Pancreas (tissue), 10 donors: ENCODE measurements around the gene MAGI1. TPM values are rescaled to one million over a fixed set of nuclear protein-coding genes. Genes with fewer than 3 reads are reported as not detected.

Experiments used
- ATAC-seq, 4 donors: fragments of 200-7000 bp; cut with Tn5 transposase; one replicate each; pipeline versions ENCODE4 v1.8.0 to v1.9.1; 2020; ENCODE audit warnings: mild to moderate bottlenecking in 4 of 4, moderate library complexity in 4 of 4
- DNase-seq, 6 donors: peaks; one replicate each; pipeline ENCODE4 v3.0.0-alpha.2; 2020
- FAIRE-seq: peaks from 2 replicates; lab custom pipeline; 2012; peaks lifted over from hg19 to GRCh38; lab: Jason Lieb, UNC
- H3K27ac ChIP-seq, 4 donors: fragments of 200-600 bp; sonication (generic); 1 replicate in 3 of 4; 2 replicates in 1 of 4; pipeline versions ENCODE4 v1.5.0 to v1.8.0; 2020
- H3K27me3 ChIP-seq, 4 donors: fragments of 200-600 bp; one replicate each; pipeline ENCODE4 v1.8.0; 2021
- H3K36me3 ChIP-seq, 3 donors: fragments of 200-600 bp; sonication (generic) in 1 of 3; one replicate each; pipeline versions ENCODE4 v1.5.0 to v1.8.0; 2020 to 2021
- H3K4me1 ChIP-seq, 3 donors: fragments of 200-600 bp; one replicate each; pipeline ENCODE4 v1.8.0; 2021
- H3K4me3 ChIP-seq, 4 donors: fragments of 200-600 bp; sonication (generic) in 2 of 4; one replicate each; pipeline versions ENCODE4 v1.5.0 to v1.8.0; 2020 to 2021
- H3K9me3 ChIP-seq, 4 donors: fragments of 200-600 bp; one replicate each; pipeline ENCODE4 v1.8.0; 2021
- WGBS, 2 donors: extraction: QIAGEN DNeasy Blood & Tissue Kit; methylation state at CpG; one replicate each; pipeline ENCODE4 v1.1.7; 2013; 5-methylcytosine and 5-hydroxymethylcytosine counted together
- intact Hi-C, 3 donors: fragments of 100-400 bp; cut with DNase I; formaldehyde crosslinking; loops; one replicate each; pipeline versions ENCODE4 v1.11.1 to v1.14.2; 2022
- polyA plus RNA-seq, 2 donors: library from polyadenylated mRNA; stranded (reverse); fragments of 200-250 nt; gene quantifications; one replicate each; pipeline ENCODE4 v1.2.3, GENCODE V29; 2013
- total RNA-seq, 6 donors: library from RNA; stranded (reverse); fragmentation: NEBNext Ultra II Directional in 4 of 6; extraction: Animal tissue kit (Norgen Biotek cat#: 25700) in 4 of 6; gene quantifications; one replicate each; pipeline versions ENCODE4 v1.2.1 to v1.2.4, GENCODE V29; 2021 to 2023
- TF ChIP-seq, protein P1 (sequence below), 4 donors: fragments of 200-600 bp; sonication (generic) in 3 of 4; IDR thresholded peaks; one replicate each; pipeline versions ENCODE4 v1.5.0 to v1.8.0; 2021; ENCODE audit warnings: antibody characterized with exemption in 4 of 4
- donor health status: healthy with polysubstance abuse.
- donor health status: DM: no; HTN: no; CAD: no; lungs with moderate emphysema.
- donor health status: DM: no; HTN: no; CAD: no.
- donor health status: control.
- donor health status: control.
- donor health status: Bipolar disorder and iron deficiency.
- donor health status: DM: yes; HTN: yes; CAD: no.
- donor health status: DM: no; HTN: no; CAD: no.
- donor health status: DM: no; HTN: no; CAD: no.
- donor health status: DM: yes; HTN: yes; CAD: no.

The MAGI1 gene
- total and polyA plus RNA-seq, 8 donors, result 19.7 to 45.1 (median 28.0) TPM

DNA sequence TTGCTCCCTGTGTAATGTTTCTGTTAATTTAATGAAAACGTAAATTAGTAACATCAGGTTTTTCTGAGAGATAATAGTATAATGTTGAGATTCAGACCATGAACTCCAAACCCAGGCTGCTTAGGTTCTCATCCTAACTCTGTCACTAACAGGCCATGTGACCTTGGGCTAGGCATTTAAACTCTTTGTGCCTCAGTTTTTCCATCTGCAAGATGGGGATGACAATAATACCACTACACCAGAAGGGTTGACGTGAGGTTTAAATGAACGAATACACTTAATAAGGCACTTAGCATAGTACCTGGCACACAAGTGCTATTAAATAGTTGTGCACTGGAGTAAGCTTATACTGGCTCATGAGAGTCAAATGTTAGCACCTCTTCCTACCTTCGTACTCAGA, 370.8 kb downstream of the MAGI1 start:
- H3K36me3 ChIP-seq, result no peaks in the 10 kb centered on the region
- ATAC-seq, result no peak
- no peak overlapping the region for H3K4me3 ChIP-seq
- no peaks in the 10 kb centered on the region for H3K4me1 ChIP-seq
- WGBS, 2 donors, result 93 to 95% methylated on average over 4 of the region's 4 CpGs
- intact Hi-C loops, result no loop called here
- no peaks in the 10 kb centered on the region for H3K9me3 ChIP-seq
- no peaks in the 10 kb centered on the region for H3K27me3 ChIP-seq
- DNase-seq, result no peak
- no peak for FAIRE-seq
- H3K27ac ChIP-seq, result no peak overlapping the region
- TF ChIP-seq, protein P1, sequence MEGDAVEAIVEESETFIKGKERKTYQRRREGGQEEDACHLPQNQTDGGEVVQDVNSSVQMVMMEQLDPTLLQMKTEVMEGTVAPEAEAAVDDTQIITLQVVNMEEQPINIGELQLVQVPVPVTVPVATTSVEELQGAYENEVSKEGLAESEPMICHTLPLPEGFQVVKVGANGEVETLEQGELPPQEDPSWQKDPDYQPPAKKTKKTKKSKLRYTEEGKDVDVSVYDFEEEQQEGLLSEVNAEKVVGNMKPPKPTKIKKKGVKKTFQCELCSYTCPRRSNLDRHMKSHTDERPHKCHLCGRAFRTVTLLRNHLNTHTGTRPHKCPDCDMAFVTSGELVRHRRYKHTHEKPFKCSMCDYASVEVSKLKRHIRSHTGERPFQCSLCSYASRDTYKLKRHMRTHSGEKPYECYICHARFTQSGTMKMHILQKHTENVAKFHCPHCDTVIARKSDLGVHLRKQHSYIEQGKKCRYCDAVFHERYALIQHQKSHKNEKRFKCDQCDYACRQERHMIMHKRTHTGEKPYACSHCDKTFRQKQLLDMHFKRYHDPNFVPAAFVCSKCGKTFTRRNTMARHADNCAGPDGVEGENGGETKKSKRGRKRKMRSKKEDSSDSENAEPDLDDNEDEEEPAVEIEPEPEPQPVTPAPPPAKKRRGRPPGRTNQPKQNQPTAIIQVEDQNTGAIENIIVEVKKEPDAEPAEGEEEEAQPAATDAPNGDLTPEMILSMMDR (IDR thresholded peaks at IDR 0.05), result no peak

DNA sequence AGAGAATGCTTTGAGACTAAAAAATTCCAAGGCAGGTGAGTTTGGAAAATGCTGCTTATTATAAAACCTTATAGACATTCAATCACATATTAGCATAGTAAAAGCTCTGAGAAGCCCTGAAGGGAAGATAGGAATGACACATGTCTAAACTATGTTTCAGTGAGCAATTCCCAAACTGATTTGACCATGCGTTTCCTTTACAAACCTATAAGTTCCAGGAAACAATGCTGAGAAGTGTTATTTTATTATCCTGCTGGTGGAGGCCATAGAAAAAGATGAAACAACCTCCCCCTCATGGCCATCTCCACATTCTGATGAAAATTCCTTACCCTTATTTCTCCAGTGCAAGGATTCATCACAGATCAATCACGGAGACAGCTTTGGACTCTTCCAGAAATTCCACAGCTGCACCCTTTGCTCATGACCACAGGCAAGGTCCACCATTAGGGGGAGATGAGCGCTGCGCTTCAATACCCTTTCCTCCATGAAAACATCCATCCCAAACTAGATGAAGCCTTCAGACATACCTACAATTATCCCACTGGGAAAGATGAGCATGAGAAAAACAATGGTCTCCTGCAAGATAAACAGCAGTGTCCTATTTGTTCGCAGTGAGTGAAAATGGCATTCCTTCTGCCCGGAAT, 372.1 kb downstream of the MAGI1 start:
- Histone ChIP-seq H3K27ac (no peak overlapping the region), H3K27me3 (no peaks in the 10 kb centered on the region), H3K4me3 (no peak overlapping the region), H3K36me3 (no peaks in the 10 kb centered on the region), H3K4me1 (no peaks in the 10 kb centered on the region), H3K9me3 (no peaks in the 10 kb centered on the region)
- intact Hi-C loops, result no loop called here
- DNase-seq (no peak), ATAC-seq (no peak), FAIRE-seq (no peak)
- TF ChIP-seq, protein P1 (IDR thresholded peaks at IDR 0.05), result no peak
- WGBS, 2 donors, result 83 to 88% methylated on average over 6 of the region's 6 CpGs

DNA sequence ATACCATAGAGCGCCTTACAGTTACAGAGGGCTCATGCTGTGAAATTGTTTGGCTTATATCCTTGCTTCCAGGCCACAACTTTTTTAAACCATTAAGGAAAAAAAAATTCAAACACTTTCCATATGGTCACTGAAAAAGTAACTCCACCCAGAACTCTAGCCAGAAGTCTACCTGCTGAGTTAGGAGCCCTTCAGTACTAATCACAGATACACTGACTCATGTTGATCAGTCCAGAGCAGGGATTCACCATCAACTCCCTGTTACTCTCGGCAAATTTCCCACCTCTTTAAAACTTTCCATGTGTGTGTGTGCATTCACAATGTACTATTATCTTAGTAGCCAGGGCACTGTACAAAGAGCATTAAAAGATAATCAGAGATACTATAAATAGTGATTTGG, 372.8 kb downstream of the MAGI1 start:
- H3K27me3 ChIP-seq, result no peaks in the 10 kb centered on the region
- ATAC-seq (no peak), FAIRE-seq (no peak), DNase-seq (no peak)
- H3K36me3 ChIP-seq, result no peaks in the 10 kb centered on the region
- 96 to 97% methylated on average over 2 of the region's 2 CpGs for WGBS, 2 donors
- no peak overlapping the region for H3K4me3 ChIP-seq
- TF ChIP-seq, protein P1 (IDR thresholded peaks at IDR 0.05), result no peak
- no peaks in the 10 kb centered on the region for H3K9me3 ChIP-seq
- H3K4me1 ChIP-seq, result no peaks in the 10 kb centered on the region
- H3K27ac ChIP-seq, result no peak overlapping the region
- intact Hi-C loops, result no loop called here

DNA sequence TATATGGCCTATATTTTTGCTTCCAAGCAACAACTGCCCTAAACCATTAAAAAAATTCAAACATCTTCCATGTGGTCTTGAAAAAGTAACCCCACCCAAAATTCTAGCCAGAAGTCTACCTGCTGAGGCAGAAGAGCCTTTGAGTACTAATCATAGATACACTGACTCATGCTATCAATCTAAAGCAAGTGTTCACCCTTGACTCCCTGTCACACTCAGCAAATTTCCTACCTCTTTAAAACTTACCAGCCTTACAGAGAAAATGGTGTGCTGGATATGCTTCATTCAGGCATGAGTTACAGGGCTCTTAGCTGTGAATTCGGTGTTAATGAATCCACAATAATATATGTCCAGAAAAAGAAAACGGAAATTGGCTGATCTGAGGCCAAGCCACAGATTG, 373.8 kb downstream of the MAGI1 start:
- no peak overlapping the region for H3K27ac ChIP-seq
- H3K36me3 ChIP-seq, result no peaks in the 10 kb centered on the region
- no peaks in the 10 kb centered on the region for H3K4me1 ChIP-seq
- TF ChIP-seq, protein P1 (IDR thresholded peaks at IDR 0.05), result no peak
- FAIRE-seq, result no peak
- 86 to 89% methylated on average over 2 of the region's 2 CpGs for WGBS, 2 donors
- no peak overlapping the region for H3K4me3 ChIP-seq
- intact Hi-C loops, result no loop called here
- H3K27me3 ChIP-seq, result no peaks in the 10 kb centered on the region
- H3K9me3 ChIP-seq, result no peaks in the 10 kb centered on the region
- DNase-seq, result no peak
- ATAC-seq, result no peak

DNA sequence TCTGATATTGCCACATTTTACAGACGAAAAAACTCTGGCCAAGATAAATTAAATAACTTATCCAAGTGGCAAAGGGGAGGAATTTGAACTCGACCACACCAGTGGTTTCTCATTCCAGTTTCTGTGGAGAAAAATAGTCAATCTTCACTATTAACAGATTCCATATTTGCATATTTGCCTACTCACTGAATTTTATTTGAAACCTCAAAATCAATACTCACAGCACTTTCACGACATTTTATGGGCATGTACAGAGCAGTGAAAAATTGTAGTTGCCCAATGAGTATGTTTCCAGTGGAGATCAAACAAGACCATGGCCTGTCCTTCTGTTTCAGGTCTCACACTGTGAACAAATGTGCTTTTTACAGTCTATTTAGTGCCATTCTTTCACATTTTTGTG, 374.3 kb downstream of the MAGI1 start:
- TF ChIP-seq, protein P1 (IDR thresholded peaks at IDR 0.05), result no peak
- Histone ChIP-seq H3K27me3 (no peaks in the 10 kb centered on the region), H3K4me1 (no peaks in the 10 kb centered on the region), H3K27ac (no peak overlapping the region), H3K36me3 (no peaks in the 10 kb centered on the region), H3K4me3 (no peak overlapping the region), H3K9me3 (no peaks in the 10 kb centered on the region)
- ATAC-seq (no peak), DNase-seq (no peak), FAIRE-seq (no peak)
- intact Hi-C loops, result no loop called here
- WGBS, 2 donors, result 63 to 90% methylated on average over 3 of the region's 3 CpGs
